HUES64 (cell line): ENCODE data around the gene AMIGO2.

Experiments used
- H3K27ac ChIP-seq: 2 replicates; pipeline ENCODE4 v1.7.0; 2013; ENCODE audit warnings: low read depth, low read length, inconsistent platforms
- H3K27me3 ChIP-seq: 2 replicates; pipeline ENCODE4 v1.6.1; 2013; ENCODE audit warnings: mild to moderate bottlenecking, low read length; ENCODE audit not compliant: insufficient read depth
- H3K36me3 ChIP-seq: 2 replicates; pipeline ENCODE4 v1.6.1; 2013; ENCODE audit warnings: mild to moderate bottlenecking, low read length; ENCODE audit not compliant: insufficient read depth
- H3K4me1 ChIP-seq: 2 replicates; pipeline ENCODE4 v1.6.1; 2013; ENCODE audit warnings: mild to moderate bottlenecking, low read length, moderate library complexity; ENCODE audit not compliant: insufficient read depth
- H3K4me3 ChIP-seq: 2 replicates; pipeline ENCODE4 v1.5.1; 2013; ENCODE audit warnings: mild to moderate bottlenecking, low read length, moderate library complexity
- H3K9ac ChIP-seq: 2 replicates; pipeline ENCODE4 v1.6.1; 2013; ENCODE audit warnings: mild to moderate bottlenecking, low read depth, low read length
- H3K9me3 ChIP-seq: 2 replicates; pipeline ENCODE4 v1.6.1; 2013; ENCODE audit warnings: low read depth, low read length; ENCODE audit not compliant: insufficient read depth
- WGBS: fragments of 150-250, 120-280 bp; methylation state at CpG from one replicate; pipeline ENCODE4 v1.1.7; 2013; ENCODE audit warnings: missing lambda C conversion rate; 5-methylcytosine and 5-hydroxymethylcytosine counted together

The AMIGO2 gene

GRCh38 chr12:47097276-47097896 lies 17.6 kb upstream of the AMIGO2 start:
- Histone ChIP-seq H3K4me3 (no peak overlapping the region), H3K27me3 (no peaks in the 10 kb centered on the region), H3K36me3 (no peaks in the 10 kb centered on the region), H3K9ac (no peak overlapping the region), H3K27ac (no peak overlapping the region), H3K9me3 (no peaks in the 10 kb centered on the region), H3K4me1 (no peaks in the 10 kb centered on the region)
- 92% methylated on average over 7 of the region's 7 CpGs for WGBS

DNA sequence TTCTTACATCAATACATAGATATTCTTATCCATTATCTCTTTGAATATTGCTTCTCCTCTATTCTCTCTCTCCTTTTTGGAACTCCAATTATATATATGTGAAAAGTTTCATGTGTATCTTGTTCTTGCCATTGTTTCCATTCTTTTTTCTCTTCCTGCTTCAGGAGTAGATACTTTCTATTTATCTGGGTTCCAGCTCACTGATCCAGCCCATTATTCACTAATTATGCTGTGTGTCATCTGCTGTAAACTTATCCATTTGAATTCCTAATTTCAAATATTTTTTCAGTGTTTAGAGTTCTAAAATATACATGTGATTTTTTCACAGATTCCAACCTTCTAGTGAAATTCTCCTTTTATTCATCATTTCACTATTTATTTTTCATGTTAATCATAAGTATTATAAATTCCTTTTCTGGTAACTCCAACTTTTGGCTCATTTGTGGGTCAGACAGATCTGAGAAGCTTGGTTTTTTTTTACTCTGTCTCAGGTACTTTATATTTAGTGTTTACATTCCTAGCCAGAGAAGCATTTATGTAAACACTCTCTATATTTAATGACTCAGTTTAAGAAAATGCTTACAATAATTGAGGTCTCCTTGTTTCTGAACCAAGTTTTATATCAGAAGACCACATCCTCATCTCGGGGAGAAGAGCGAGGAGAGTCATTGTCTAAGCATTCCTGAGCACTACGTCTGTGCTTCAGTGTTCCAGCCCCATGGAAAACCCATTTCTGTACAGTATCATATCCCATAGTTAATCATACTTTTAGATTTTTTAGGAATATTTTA lies 15.9 kb upstream of the AMIGO2 start:
- H3K9ac ChIP-seq = no peak overlapping the region
- H3K27ac ChIP-seq = no peak overlapping the region
- H3K9me3 ChIP-seq = no peaks in the 10 kb centered on the region
- H3K4me1 ChIP-seq = no peaks in the 10 kb centered on the region
- 98% methylated on average over 3 of the region's 3 CpGs for WGBS
- no peaks in the 10 kb centered on the region for H3K27me3 ChIP-seq
- no peak overlapping the region for H3K4me3 ChIP-seq
- no peaks in the 10 kb centered on the region for H3K36me3 ChIP-seq

DNA sequence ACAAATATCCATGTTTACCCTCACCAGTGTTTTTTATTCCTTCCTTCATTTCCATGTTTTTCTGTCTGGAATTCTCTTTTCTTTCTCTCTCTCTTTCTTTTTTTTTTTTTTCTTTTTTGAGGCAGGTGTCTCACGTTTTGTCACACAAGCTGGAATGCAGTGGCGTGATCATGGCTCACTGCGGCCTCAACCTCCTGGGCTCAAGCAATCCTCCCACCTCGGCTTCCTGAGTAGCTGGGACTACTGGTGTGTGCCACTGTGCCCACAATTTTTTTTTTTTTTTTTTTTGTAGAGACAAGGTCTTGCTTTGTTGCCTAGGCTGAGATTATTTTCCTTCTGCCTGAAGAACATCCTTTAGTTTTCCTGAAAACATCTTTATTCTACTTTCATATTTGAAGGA lies 15.0 kb upstream of the AMIGO2 start:
- Histone ChIP-seq H3K4me1 (no peaks in the 10 kb centered on the region), H3K9me3 (no peaks in the 10 kb centered on the region), H3K27me3 (no peaks in the 10 kb centered on the region), H3K4me3 (no peak overlapping the region), H3K9ac (no peak overlapping the region), H3K27ac (no peak overlapping the region), H3K36me3 (no peaks in the 10 kb centered on the region)
- 88% methylated on average over 4 of the region's 4 CpGs for WGBS

DNA sequence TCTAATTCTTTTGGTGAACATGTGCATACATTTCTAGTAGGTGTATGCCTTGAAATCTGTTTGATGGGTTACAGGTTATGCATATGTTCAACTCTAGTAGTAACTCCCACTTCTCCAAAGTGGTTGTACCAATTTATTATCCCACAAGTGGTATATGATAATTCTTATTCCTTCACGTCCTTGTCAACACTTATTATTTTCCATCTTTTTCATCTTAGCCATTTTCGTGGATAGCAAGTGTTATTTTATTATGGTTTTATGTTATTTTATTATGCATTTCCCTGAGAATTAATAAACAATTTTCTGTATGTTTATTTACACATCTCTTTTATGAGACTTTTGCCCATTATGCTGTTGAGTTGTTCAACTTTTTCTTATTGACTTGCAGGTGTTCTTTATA lies 11.2 kb upstream of the AMIGO2 start:
- Histone ChIP-seq H3K4me1 (peaks cover 25% of the 10 kb centered on the region), H3K9ac (no peak overlapping the region), H3K4me3 (no peak overlapping the region), H3K36me3 (no peaks in the 10 kb centered on the region), H3K27ac (no peak overlapping the region), H3K27me3 (no peaks in the 10 kb centered on the region), H3K9me3 (no peaks in the 10 kb centered on the region)
- WGBS = 100% methylated on average over 1 of the region's 2 CpGs

GRCh38 chr12:47088021-47088944 lies 8.5 kb upstream of the AMIGO2 start:
- Histone ChIP-seq H3K36me3 (no peaks in the 10 kb centered on the region), H3K27ac (no peak overlapping the region), H3K4me1 (peaks cover 52% of the 10 kb centered on the region), H3K27me3 (no peaks in the 10 kb centered on the region), H3K9ac (no peak overlapping the region), H3K9me3 (no peaks in the 10 kb centered on the region), H3K4me3 (no peak overlapping the region)
- 91% methylated on average over 7 of the region's 7 CpGs for whole genome bisulfite sequencing

DNA sequence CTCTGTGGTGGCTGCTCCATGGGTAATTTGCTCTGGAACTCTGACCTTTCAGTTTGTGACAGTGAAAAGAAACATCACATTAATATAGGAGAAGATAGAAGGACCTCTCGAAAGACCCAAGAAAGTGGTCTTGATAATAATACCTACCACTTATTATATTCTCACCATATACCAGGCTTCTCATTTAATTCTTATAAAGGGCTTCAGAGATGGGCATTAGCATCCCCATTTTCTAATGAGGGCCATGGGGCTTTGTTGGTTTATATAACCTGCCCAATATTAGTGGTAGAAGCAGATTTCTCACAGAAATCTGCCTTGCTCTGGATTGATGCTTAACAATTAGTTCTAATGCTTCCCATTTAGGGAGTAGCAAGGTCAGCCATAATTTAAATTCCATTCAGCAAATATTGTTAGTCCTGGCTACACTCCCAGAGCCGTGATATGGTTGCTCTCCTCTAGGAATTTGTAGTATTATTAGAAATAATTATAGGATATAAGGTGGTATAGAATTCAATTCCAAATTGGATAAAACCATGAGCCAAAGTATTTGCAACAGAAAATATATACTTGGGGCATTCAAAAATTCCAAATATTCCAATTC lies 7.4 kb upstream of the AMIGO2 start:
- H3K27me3 ChIP-seq = no peaks in the 10 kb centered on the region
- no peaks in the 10 kb centered on the region for H3K36me3 ChIP-seq
- no peak overlapping the region for H3K4me3 ChIP-seq
- H3K9ac ChIP-seq = no peak overlapping the region
- H3K4me1 ChIP-seq = peaks cover 58% of the 10 kb centered on the region
- no peaks in the 10 kb centered on the region for H3K9me3 ChIP-seq
- peak overlapping the region; percentile 71; the same call in 1 of the 2 replicates for H3K27ac ChIP-seq
- no CpG with 5 or more reads among the region's 2 CpGs for WGBS

GRCh38 chr12:47085815-47086252 lies 6.1 kb upstream of the AMIGO2 start:
- H3K27ac ChIP-seq = peak overlapping the region; percentile 71
- H3K36me3 ChIP-seq = no peaks in the 10 kb centered on the region
- H3K4me1 ChIP-seq = peaks cover 70% of the 10 kb centered on the region

DNA sequence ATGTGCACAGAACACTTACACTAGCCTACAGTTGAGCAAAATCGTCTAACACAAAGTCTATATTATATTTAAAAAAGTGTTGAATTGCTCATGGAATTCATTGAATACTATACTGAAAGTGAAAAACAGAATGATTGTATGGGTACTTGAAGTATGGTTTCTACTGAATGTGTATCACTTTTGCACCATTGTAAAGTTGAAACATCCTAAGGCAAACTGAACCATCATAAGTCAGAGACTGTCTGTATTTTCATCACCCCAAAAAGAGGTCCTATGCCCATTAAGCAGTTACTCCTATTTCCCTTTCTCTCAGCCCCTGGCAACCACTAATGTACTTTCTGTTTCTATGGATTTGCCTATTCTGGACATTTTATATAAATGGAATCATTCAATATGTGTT lies 4.4 kb upstream of the AMIGO2 start:
- Histone ChIP-seq H3K27me3 (peaks cover 13% of the 10 kb centered on the region), H3K27ac (peak overlapping the region; percentile 9; the same call in 1 of the 2 replicates), H3K4me3 (no peak overlapping the region), H3K9me3 (no peaks in the 10 kb centered on the region), H3K9ac (no peak overlapping the region; the same call in 1 of the 2 replicates), H3K4me1 (peaks cover 70% of the 10 kb centered on the region), H3K36me3 (no peaks in the 10 kb centered on the region)
- WGBS = no CpG with 5 or more reads among the region's 1 CpG

More at GRCh38 chr12:47085815-47086252, 6.1 kb upstream of the AMIGO2 start:
- H3K27me3 ChIP-seq = peaks cover 4% of the 10 kb centered on the region
- no peak overlapping the region for H3K9ac ChIP-seq
- no peaks in the 10 kb centered on the region for H3K9me3 ChIP-seq
- peak overlapping the region; percentile 27; the same call in 1 of the 2 replicates for H3K4me3 ChIP-seq
- 36% methylated on average over 6 of the region's 6 CpGs for WGBS

GRCh38 chr12:47082796-47083621 lies 3.2 kb upstream of the AMIGO2 start:
- no peak overlapping the region for H3K4me3 ChIP-seq
- H3K27ac ChIP-seq = no peak overlapping the region
- peaks cover 76% of the 10 kb centered on the region for H3K4me1 ChIP-seq
- WGBS = 71% methylated on average over 7 of the region's 7 CpGs
- H3K9ac ChIP-seq = no peak overlapping the region
- H3K36me3 ChIP-seq = no peaks in the 10 kb centered on the region; the same call in 1 of the 2 replicates
- peaks cover 25% of the 10 kb centered on the region for H3K27me3 ChIP-seq
- H3K9me3 ChIP-seq = no peaks in the 10 kb centered on the region

DNA sequence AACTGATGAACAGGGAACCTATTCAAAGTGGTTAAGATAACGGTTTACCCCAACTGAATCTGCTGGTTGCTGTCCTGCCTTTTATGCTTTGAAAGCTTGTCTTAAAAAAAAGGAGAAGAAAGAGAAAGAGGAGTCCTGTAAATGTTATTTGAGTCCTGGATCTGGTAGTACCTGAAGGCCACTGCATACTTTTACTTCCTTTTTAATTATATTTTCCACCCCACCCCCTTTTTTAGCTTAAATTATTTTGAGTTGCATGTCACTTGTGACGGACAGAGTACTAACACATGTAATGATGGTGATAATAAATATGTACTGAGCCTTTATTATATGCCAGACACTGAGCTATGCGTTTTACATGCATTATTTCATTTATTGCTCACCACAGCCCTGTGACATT lies 2.5 kb upstream of the AMIGO2 start:
- Histone ChIP-seq H3K36me3 (peaks cover 2% of the 10 kb centered on the region; the same call in 1 of the 2 replicates), H3K9ac (no peak overlapping the region), H3K4me3 (no peak overlapping the region), H3K27ac (no peak overlapping the region), H3K27me3 (peaks cover 31% of the 10 kb centered on the region), H3K4me1 (peaks cover 70% of the 10 kb centered on the region), H3K9me3 (no peaks in the 10 kb centered on the region)
- 84% methylated on average over 2 of the region's 3 CpGs for WGBS
